Suppressor macrophage (primary cell): Measurements from ENCODE around the gene SPARC.

Experiments used
- DNase-seq, 4 experiments: peaks; one replicate each; pipeline ENCODE4 v3.0.0-alpha.2; 2020 to 2022

Gene SPARC

DNA sequence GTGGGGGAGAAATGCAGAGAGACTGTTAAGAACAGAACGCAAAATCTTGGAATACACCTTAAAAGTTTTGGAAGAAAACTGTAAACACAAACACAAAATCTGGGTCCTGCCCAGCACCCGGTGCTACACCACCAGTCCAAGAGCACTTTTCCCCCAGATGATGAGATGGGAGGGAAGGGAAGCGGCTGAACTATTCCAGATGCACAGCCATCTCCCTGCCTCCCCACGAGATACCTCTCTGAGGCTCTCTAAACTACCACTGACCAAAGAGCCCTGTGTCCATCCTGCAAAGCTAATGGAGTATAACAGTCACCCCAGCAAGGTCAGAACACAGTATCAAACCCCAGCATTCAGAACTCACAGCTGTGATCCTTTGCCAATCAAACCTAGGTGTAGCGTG is 8.0 kb downstream of the SPARC start:
- DNase-seq = no peak

DNA sequence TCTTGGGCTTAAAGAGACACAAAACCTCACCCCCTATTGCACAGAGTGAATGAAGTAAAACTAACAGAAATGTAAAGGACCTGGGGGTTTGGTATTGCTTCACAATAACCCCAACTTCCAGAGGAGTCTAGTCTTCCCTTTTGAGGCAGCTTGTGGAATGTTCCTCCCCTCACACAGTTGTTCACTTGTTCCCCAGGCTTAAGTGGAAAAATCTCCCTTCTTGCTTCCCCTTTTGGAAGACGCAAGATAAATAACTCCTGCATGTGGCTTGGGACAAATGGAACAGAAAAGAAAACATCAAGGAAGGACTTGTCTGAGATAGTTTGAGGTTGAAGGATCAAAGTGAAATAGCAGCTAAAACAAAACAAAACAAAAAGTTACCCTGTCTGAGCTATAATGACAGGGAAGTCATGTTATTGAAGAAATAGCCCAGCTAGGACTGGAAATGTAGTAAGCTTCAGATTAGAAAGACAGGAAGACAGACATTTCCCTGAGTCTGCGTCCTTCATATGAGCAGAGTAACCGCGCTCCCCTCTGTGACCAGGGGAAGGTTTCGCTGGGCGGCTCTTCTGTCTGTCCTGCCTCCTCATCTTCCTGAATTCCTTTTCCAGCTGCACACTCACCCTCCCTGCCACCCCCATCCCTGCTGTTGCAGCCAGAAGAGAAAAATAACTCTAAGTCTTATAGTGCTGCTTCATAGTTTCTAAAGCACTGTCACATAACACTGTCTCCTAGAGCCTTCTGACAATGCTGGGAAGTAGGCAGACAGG is 8.8 kb downstream of the SPARC start:
- DNase-seq = peak; percentile 36 to 67 (median 63)

DNA sequence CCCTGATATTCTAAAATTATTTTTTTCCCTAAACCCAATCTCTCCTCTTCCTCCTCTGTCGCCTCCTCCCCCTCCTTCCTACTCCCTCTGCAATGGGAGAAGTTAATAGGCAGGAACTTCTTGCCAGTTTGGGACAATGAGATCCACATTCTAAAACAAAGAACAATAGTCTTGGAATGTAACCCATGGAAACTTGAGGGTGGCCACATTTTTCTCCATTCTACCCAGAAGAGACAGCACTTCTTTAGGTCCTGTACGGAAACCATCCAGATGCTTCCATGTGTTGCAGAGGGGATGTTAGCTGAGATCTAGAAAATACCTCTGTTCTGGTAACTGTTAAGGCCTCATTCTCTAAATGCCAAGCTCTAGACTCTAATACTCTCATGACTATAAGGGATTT is 10.0 kb downstream of the SPARC start:
- DNase-seq = peak in 1 of 4 experiments; percentile 37

DNA sequence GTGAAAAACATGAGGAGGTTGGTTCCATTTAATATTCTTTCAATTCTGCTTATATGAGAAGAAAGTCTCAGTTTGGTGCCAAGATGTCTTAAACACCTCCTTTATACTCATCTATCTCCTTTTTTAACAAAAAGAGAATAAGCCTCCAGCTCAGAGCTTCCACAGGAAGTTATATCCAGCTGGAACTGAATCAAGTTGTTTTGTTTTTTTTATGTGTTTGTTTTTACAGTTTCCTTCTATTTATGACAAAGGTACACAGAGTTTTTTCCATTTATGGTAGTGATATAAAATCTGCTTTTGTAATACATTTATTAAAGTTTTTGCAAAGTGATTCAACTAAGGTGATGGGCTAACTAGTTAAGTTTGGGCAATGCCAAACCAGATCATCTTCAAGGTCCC is 10.4 kb downstream of the SPARC start:
- DNase-seq = no peak

DNA sequence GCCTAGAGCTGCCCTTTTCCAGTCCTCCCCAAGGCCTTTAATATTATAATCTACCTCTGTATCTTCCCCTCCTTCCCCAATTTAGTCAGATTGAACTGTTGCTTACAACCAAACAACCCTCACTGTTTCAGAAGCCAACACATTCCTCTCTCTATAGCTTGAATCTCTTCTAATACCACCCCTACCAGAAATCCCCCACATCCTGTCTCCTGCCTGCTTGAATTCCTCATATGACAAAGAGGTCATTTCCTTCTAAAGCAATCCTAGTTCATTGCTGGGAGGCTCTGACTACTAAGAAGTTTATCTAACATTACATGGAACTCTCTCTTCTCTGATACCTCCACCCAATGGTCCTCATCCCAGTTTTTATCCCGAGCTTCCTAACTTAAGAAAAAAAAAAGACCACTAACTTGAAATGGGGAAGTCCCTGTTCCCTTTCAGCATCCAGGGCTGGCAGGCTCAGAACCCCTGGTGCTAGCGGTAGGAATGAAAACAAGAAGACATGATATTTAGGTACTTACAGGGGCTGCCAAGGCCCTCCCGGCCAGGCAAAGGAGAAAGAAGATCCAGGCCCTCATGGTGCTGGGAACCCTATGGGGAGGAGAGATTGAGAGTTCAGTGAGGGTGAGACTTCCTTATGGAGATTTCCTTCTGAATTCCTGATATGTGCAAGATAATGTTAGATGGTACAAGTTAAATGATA is 11.0 kb downstream of the SPARC start:
- DNase-seq = peak; percentile 52 to 84 (median 72)

DNA sequence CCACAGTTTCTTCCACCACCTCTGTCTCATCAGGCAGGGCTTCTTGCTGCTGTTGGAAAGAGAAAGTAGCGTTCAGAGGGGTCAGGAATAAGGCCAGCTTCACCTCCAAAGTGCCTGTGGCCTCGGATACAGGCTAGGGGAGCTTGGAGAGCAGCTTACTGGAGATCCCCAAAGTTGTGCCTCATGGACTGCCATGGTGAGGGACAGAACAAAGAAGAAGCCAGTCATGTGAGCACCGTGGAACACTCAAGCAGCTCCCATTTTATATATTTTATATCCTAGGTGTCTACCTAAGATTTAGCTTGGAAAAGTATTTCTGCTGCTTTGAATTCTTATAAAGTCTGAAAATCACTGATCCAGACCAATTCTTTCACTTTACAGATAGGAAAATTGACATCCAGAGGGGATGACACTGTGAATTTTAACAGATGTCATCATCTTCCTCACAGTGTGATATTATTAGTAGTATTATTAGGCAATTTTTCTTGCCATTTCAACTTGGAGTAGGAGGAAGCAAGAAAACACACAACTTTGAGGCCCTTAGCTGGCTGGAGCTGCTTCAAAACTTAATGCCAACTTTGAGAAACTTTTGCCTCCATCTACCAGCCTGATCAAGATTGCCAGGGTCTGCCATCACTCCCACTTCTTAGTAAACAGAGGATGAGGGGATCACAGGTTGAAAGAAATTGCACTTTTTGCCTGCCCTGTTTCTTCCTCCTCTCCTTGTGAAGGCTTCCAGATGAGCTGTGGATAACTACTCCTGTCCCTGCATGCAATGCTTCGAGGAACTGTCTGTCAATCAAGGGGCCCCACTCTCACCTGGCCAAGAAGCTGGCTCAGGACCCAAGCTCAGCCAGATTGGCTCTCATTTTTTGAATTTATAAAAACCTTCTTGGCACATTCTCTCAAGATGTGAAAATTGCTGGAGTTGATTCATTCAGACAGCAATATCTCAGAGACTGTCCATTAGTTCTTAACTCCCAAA is 11.8 kb downstream of the SPARC start:
- peak; percentile 28 to 82 (median 68) for DNase-seq

DNA sequence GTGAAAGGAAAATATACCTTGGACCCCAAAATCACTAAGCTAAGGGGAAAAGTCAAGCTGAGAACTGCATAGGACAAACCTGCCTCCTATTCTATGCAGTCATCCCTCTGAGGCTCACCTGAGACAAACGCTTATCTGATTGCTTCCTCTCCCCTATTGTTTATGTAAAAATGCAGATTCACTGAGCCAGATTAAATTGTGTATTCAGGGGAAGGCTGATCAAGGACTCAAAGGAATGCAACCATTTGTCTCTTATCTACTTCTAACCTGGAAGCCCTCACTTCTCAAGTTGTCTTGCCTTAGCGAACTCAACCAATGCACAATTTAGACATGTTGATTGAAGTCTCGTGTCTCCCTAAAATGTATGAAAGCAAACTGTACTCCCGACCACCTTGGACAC is 13.3 kb downstream of the SPARC start:
- DNase-seq = no peak

DNA sequence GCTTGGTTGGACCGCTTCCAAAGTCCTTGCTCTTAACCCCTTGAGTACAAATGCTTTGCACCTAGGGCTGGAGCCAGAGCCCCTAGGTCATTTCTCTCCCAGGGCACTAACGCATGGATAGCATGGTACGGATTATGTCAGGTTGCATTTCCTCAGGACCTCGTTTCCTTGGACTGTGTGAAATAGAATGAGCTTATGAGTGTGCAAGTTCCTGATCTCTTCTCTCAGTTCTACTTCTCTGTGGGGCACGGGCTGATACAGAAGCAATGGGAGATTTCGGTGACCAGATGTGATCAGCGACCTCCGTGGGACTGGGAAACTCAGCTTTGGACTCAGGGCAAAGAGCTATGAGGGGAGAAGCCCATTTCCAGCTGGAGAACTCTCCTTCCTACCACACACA is 14.2 kb downstream of the SPARC start:
- DNase-seq = peak; percentile 42 to 76 (median 53)

DNA sequence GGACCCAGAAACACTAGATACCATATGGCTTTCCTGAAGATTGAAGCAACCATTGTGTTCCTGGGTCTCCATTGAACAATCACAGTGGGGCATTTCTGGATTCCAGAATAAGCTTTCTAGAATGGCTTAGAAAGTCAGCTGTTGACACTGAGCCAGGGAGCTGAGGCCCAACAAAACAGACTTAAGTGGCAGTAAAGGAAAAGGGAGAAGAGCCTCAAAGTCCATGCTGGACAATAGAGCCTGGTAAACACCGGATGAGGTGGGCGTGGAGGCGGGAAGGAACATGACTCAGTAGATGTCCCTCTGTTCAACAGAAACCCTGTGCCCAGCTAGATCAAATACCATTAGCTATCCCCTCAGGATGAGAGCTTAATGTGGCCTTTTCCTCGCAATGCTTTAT is 14.8 kb downstream of the SPARC start:
- DNase-seq = peak in 3 of 4 experiments; percentile 61 to 69 (median 64)

DNA sequence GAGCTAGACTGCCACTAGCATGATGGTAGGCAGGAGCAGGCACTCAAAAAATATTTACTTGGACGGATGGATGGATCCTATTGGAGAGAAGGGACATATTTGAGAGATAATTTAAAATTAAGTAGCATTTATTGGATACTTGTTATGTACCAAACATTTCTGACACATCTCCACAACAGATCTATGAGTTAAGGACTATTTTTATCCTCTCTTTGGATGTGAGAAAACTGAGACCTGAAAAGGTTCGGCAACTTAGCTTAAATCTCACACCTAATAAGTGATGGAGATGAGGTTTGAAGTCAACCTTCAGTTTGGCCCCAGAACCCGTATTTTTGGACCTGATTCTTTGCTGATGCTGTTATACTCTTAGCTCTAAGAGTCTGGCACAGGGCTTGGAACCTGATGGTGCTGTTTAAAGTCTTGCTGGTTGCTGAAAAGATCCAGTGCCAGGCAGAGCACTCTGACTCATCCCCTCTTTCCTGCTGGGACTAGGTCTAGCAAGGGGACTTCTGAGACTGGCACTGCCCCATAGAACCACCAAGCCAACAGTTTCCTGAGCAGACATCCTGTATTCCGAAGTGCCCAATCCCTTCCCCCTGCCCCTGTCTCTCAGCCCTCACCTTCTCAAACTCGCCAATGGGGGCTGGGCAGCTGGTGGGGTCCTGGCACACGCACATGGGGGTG is 15.6 kb downstream of the SPARC start:
- no peak for DNase-seq

DNA sequence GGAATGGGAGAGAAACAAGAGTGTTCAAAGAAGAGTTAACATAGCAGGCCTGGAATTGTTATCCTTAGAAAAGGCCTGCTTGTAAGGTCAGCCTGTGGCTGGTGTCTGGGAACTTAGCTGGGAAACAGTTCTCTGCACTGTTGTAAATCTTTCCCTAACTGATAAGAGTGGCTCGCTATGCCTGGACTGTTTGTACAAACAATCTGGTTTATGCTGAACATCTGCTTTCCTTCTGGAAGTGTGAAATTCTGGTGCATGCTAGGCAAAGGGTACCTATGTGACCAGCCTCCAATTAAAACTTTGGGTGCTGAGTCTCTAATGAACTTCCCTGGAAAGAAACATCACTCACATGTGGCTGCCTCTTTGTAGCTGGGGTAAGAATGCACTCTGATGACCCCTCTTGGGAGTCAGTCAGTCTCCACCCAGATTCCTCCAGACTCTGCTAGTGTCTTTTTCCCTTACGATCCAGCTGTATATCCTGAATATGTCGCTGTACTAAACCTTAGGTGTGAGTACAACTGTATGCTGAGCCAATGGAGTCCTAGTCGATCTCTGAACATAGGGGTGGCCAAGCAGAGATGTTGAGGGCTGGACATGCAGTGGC is 16.5 kb downstream of the SPARC start:
- DNase-seq = no peak

DNA sequence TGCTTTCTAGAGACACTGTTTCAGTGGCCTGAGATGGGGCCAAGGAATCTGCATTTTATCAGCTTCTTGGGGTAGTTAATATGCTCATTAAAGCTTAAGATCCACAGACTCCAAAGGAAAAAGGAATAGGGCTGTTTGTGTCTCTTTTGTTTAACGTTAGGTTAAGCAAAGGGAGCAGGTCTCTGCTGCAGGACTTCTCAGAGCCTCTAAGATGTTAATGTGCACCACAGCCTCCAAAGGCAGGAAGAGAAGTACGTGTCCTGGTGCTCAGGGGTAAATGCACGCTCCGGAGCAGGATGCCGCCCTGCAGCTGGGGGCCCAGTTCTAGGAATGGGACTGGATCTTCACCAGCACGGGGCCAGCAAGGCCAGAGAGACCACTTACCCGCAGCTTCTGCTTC is 19.6 kb downstream of the SPARC start:
- no peak for DNase-seq

DNA sequence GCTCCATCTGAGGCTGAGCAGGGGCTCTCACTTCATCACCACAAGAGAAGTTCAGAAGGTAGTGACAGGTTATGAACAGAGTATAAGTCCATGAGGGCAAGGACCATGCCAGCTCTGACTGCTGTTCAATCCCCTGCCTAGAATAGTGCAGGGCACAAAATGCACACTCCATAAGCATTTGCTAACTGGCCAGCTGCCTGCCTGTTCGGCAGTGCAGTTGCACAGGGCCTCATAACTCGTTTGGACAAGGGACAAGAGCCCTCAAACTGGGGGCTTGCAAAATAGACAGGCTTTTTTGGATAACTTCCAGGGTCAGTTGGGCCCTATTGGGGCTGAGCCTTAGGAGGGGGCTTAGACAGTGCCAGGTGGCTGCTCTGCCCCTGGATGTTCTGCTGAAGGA is 21.1 kb downstream of the SPARC start:
- no peak for DNase-seq

DNA sequence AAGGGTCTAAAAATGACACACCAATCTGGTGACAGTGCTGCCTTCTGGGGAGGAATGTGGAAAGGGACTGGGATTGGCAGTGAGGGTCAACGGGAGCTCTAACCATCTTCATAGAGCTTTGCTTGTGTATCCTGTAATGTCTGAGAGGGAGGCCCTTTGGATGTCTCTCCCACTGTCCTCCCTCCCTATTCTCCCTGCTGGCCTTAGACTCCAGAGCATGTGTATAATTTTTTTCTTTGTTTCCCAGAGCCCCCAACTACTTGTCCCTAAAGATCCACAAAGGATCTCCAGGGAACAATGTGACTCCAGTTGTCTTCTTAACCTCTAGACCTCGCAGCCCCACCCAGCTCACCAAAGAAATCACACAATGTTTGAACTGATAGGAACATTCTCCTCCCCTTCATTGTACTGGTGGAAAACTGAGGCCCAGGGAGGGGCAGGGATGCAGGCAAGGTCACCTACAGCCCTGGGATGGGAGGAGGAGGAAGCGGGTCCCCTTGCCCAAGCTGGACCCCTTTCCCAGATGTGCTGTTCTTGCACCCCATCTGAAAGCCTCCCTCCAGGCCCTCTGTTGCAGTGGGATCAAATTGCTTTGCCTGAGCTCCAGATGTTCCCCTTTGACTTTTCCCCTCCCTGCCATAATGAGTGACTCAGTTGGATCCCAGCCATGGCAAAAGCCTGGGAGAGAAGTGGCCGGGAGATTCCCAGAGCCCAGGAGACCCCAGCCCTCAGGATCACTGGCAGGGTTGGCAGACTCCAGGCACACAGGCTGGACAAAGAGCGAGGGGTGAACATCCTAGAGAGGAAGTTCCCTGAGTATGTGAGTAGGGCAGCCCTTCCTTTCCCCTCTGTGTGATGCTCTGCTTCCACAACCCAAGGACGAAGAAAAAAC is 21.8 kb downstream of the SPARC start:
- no peak for DNase-seq

DNA sequence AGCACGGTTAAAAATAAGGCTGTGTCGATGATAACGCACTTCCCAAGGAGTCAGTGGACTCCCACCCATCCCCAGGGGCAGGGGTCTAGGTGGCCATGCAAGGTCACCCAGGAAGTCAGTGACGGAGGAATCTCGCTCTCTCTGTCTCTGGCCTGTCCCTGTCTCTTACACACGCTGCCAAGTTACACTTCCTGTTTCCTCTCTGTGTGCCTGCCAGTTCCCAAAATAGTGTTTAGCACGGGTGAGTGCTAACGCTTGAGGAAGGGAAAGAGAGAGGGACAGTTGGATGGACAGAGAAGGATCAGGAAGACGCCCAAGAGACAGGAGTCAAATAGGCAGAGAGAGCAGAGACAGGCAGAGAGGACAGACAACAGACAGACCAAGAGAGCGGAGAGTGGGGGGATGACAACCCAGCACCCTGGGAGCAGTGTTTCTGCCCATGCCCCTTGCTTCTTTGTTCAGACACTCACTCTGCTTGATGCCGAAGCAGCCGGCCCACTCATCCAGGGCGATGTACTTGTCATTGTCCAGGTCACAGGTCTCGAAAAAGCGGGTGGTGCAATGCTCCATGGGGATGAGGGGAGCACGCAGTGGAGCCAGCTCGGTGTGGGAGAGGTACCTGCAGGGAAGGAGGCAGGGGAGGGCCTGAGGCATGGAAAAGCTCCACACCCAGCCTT is 23.0 kb downstream of the SPARC start:
- DNase-seq = peak; percentile 71 to 87 (median 82)

DNA sequence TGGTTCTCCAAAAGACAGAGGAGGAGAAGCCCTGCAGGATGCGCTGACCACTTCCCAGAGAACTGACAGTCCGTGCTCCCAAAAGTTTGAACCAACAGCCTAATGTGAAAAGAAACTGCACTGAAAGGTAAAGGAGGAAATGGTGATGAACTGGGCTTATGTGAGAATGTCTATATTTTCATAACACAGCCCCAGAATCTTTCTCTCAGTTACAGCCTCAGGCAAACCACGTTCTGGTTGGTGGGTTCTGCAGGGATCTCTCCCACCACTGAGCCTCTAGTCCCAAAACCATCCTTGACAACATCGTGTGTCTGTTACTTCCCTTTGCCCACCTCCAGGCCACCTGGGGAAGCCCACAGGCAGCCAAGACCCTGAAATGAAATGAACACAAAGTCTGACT is 23.9 kb downstream of the SPARC start:
- no peak for DNase-seq

DNA sequence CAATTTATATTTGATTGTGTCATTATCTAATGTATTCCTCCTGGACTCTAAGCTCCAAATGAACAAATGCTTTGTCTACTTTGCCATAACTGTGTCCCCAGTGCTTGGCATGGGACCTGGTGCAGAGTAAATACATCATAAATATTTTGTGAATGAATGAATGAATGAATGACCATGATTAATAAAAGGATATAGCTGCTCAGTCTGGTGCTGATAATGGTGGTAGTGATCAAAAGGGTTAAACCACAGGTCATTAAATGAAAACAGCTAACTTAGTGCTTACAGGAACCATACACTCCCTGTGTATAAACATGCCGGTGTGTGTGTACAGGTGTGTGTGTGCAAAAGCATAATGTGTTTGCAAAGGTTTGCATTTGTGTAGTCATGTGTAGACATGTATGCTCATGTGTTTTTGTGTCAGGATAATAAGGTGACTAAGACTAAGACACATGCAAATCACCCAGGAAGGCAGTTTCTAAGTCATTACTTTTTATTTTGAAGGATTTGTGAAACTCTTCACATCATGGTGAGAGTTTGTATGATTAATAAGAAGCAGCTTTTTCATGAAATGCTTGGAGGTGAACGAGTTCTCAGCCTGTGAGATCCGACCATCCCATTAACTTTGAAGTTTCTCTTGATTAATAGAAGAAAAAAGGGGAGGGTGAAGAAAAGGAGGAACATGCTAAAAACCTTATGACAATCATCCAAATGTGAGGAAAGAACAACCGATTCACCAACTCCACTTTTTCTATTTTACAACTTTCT is 24.6 kb downstream of the SPARC start:
- DNase-seq = no peak

DNA sequence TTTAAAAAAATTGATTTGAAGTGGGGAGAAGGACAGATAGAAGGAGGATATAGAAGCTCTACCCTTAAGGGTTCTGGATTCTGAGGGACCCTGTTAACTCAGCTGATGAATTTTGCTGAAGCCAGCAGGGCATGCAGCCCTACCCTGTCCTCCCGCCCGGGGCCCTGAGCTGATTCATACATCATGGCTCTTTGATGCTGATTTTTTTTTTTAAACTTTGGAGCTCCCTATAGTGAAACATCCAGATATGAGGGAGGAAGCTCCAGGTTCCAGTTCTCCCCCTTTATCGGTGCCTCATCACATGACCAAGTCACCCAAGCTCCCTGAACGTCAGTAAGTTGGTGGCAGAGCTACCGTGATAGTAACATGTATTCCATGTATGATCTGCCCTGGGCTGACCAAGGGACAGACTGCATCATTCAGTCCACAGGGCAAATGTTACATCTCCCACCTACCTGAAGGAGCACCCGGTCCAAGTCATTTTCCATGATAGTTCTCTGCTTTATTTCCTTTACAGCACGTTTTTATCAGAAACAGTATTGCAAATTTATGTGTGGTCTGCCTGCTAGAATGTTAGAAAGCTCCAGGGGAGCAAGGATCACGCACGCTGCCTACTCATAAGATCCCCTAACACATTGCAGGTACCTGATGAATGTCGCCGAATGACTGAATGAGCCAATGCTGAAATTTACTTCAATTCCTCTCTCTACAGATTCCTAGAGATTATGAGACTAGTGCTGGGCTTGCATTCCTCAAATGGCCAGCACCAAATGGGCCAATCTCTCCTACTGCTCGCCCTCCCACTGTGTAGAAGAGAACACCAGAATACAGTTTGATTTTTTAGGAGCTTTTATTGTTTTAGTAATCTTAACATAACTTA is 25.9 kb downstream of the SPARC start:
- DNase-seq = no peak
